SK-N-SH treated with all-trans-retinoic acid at 6 μM for 48 hours (cell line): ENCODE results near the gene S100A16.

ENCODE experiments used
- ARNTL ChIP-seq: fragments of 450-650 bp; formaldehyde crosslinking; IDR thresholded peaks from 2 replicates; pipeline ENCODE4 v1.5.0; 2020; ENCODE audit warnings: low read depth, mild to moderate bottlenecking, moderate library complexity, borderline replicate concordance
- PATZ1 ChIP-seq: fragments of 250-450 bp; sonication (Bioruptor Pico); IDR thresholded peaks from 2 replicates; pipeline ENCODE4 v1.8.0; 2020; ENCODE audit warnings: mild to moderate bottlenecking, moderate library complexity, borderline replicate concordance
- TSHZ2 ChIP-seq: fragments of 250-450 bp; sonication (Bioruptor Pico); IDR thresholded peaks from 2 replicates; pipeline ENCODE4 v1.5.0; 2020; ENCODE audit warnings: mild to moderate bottlenecking, moderate library complexity
- ZFP30 ChIP-seq: fragments of 450-650 bp; formaldehyde crosslinking; IDR thresholded peaks from 2 replicates; pipeline ENCODE4 v1.5.0; 2022; ENCODE audit warnings: mild to moderate bottlenecking, moderate library complexity

GRCh38 chr1:153661111-153661708 is 48.3 kb upstream of the S100A16 start:
- TF ChIP-seq ARNTL (no peak), PATZ1 (no peak), ZFP30 (CRISPR knock-in tag) (no peak), TSHZ2 (CRISPR knock-in tag) (no peak)
